ENCODE data around the gene SLC25A22.

The SLC25A22 gene

DNA sequence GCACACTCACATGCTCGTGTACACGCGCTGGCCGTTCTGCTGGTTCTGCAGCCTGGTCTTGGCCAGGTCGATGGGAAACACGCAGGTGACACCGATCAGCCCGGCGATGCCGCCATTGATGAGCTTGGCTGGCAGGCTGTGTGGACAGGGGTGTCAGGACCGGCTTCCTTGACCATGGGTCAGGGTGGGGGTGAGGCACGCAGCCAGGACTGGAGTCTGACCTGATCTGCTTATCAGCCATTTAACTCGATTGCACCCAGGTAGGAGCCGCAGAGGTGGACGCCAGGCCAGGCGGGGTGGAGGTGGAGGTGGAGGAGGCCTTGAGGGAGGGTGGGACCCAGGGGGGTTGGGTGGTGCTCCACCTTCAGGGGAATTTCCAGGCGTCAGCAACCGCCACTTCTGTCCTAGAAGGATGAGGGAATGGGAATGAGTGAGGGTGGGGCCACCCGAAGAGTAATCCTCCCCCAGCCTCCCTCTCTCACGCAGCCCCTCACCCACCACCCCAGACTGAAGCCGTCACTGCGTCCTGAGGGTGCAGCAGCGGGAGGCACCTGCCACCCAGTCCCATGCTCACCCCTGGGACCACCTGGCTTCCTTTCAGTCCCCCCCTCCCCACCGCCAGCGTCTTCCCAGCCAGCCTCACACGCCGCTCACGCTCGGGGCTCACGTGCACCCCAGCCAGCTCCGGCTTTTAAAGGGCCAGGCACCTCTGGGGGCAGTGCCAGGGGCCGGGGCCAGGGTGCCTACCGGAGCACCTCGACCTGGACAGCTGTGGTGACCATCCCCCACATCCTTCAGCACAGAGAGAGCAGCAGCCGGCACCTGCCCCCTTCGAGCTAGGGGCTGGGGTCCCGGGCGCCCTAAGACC lies 3.1 kb downstream of the SLC25A22 start:
- Histone ChIP-seq H3K9me3 (ENCODE audit: severe bottlenecking) (no peaks in the 10 kb centered on the region), H3K36me3 (peaks cover 52% of the 10 kb centered on the region), H3K27me3 (ENCODE audit: insufficient read depth, low read depth, severe bottlenecking) (no peaks in the 10 kb centered on the region), H3K4me3 (ENCODE audit: low read depth, low read length) (peak overlapping the region; percentile 68), H3K27ac (peak overlapping the region; percentile 84)
- TF ChIP-seq, protein P1, sequence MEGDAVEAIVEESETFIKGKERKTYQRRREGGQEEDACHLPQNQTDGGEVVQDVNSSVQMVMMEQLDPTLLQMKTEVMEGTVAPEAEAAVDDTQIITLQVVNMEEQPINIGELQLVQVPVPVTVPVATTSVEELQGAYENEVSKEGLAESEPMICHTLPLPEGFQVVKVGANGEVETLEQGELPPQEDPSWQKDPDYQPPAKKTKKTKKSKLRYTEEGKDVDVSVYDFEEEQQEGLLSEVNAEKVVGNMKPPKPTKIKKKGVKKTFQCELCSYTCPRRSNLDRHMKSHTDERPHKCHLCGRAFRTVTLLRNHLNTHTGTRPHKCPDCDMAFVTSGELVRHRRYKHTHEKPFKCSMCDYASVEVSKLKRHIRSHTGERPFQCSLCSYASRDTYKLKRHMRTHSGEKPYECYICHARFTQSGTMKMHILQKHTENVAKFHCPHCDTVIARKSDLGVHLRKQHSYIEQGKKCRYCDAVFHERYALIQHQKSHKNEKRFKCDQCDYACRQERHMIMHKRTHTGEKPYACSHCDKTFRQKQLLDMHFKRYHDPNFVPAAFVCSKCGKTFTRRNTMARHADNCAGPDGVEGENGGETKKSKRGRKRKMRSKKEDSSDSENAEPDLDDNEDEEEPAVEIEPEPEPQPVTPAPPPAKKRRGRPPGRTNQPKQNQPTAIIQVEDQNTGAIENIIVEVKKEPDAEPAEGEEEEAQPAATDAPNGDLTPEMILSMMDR (IDR thresholded peaks at IDR 0.05; ENCODE audit: low read depth, low read length): no peak
- DNase-seq: peak; percentile 60

GRCh38 chr11:794013-794765 lies 3.9 kb downstream of the SLC25A22 start:
- peak overlapping the region; percentile 68 for H3K4me3 ChIP-seq (ENCODE audit: low read depth, low read length)
- H3K27ac ChIP-seq: peak overlapping the region; percentile 84
- TF ChIP-seq, protein P1 (IDR thresholded peaks at IDR 0.05; ENCODE audit: low read depth, low read length): no peak

GRCh38 chr11:793556-793955 lies 4.5 kb downstream of the SLC25A22 start:
- Histone ChIP-seq H3K4me3 (ENCODE audit: low read depth, low read length) (peak overlapping the region; percentile 3; the same call in 1 of the 2 replicates), H3K27me3 (ENCODE audit: insufficient read depth, low read depth, severe bottlenecking) (no peaks in the 10 kb centered on the region), H3K27ac (peak overlapping the region; percentile 84), H3K36me3 (peaks cover 37% of the 10 kb centered on the region), H3K9me3 (ENCODE audit: severe bottlenecking) (no peaks in the 10 kb centered on the region)
- no peak for DNase-seq
- TF ChIP-seq, protein P1 (IDR thresholded peaks at IDR 0.05; ENCODE audit: low read depth, low read length): no peak

More at GRCh38 chr11:794013-794765, 3.9 kb downstream of the SLC25A22 start:
- Histone ChIP-seq H3K27me3 (ENCODE audit: insufficient read depth, low read depth, severe bottlenecking) (no peaks in the 10 kb centered on the region), H3K9me3 (ENCODE audit: severe bottlenecking) (no peaks in the 10 kb centered on the region), H3K36me3 (peaks cover 44% of the 10 kb centered on the region)
- peak; percentile 78 for DNase-seq

- H3K36me3 ChIP-seq: peaks cover 35% of the 10 kb centered on the region
- TF ChIP-seq, protein P1 (IDR thresholded peaks at IDR 0.05; ENCODE audit: low read depth, low read length): no peak
- no peak for DNase-seq
- no peaks in the 10 kb centered on the region for H3K27me3 ChIP-seq (ENCODE audit: insufficient read depth, low read depth, severe bottlenecking)
- no peaks in the 10 kb centered on the region for H3K9me3 ChIP-seq (ENCODE audit: severe bottlenecking)
- H3K27ac ChIP-seq: peak overlapping the region; percentile 84
- no peak overlapping the region for H3K4me3 ChIP-seq (ENCODE audit: low read depth, low read length)
Measured at GRCh38 chr11:792873-793272, 5.2 kb downstream of the SLC25A22 start.

- DNase-seq: no peak
- Histone ChIP-seq H3K36me3 (peaks cover 35% of the 10 kb centered on the region), H3K27me3 (ENCODE audit: insufficient read depth, low read depth, severe bottlenecking) (no peaks in the 10 kb centered on the region), H3K27ac (no peak overlapping the region), H3K4me3 (ENCODE audit: low read depth, low read length) (no peak overlapping the region), H3K9me3 (ENCODE audit: severe bottlenecking) (no peaks in the 10 kb centered on the region)
- TF ChIP-seq, protein P1 (IDR thresholded peaks at IDR 0.05; ENCODE audit: low read depth, low read length): no peak
Measured at GRCh38 chr11:792535-792821, 5.6 kb downstream of the SLC25A22 start.
